Measurements from ENCODE around the gene SLC10A3.

The SLC10A3 gene

GRCh38 chrX:154487518-154488290 is 2.7 kb downstream of the SLC10A3 start:
- peaks cover 56% of the 10 kb centered on the region for H3K9me3 Mint-ChIP-seq
- H3K27me3 Mint-ChIP-seq (ENCODE audit: low read depth, poor library complexity), result peaks cover 4% of the 10 kb centered on the region
- H3K36me3 Mint-ChIP-seq (ENCODE audit: low read depth), result peaks cover 14% of the 10 kb centered on the region
- no peak for DNase-seq
- H3K27ac Mint-ChIP-seq, result no peak overlapping the region
- TF ChIP-seq, protein P1, sequence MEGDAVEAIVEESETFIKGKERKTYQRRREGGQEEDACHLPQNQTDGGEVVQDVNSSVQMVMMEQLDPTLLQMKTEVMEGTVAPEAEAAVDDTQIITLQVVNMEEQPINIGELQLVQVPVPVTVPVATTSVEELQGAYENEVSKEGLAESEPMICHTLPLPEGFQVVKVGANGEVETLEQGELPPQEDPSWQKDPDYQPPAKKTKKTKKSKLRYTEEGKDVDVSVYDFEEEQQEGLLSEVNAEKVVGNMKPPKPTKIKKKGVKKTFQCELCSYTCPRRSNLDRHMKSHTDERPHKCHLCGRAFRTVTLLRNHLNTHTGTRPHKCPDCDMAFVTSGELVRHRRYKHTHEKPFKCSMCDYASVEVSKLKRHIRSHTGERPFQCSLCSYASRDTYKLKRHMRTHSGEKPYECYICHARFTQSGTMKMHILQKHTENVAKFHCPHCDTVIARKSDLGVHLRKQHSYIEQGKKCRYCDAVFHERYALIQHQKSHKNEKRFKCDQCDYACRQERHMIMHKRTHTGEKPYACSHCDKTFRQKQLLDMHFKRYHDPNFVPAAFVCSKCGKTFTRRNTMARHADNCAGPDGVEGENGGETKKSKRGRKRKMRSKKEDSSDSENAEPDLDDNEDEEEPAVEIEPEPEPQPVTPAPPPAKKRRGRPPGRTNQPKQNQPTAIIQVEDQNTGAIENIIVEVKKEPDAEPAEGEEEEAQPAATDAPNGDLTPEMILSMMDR (IDR thresholded peaks at IDR 0.05), result no peak
- peak overlapping the region; percentile 47 for H3K4me3 Mint-ChIP-seq
- H3K4me1 Mint-ChIP-seq, result peaks cover 22% of the 10 kb centered on the region

- H3K9me3 Mint-ChIP-seq, result peaks cover 63% of the 10 kb centered on the region
- H3K27ac Mint-ChIP-seq, result no peak within 1 kb of the TSS
- H3K27me3 Mint-ChIP-seq (ENCODE audit: low read depth, poor library complexity), result peaks cover 7% of the 10 kb centered on the region
- DNase-seq, result peak; percentile 63
- peaks cover 14% of the 10 kb centered on the region for H3K36me3 Mint-ChIP-seq (ENCODE audit: low read depth)
- H3K4me3 Mint-ChIP-seq, result peak within 1 kb of the TSS; percentile 74
- TF ChIP-seq, protein P1 (IDR thresholded peaks at IDR 0.05), result no peak
- H3K4me1 Mint-ChIP-seq, result peaks cover 31% of the 10 kb centered on the region
These were observed 3.8 kb downstream of the SLC10A3 start, which contains the start of gene UBL4A for GRCh38 chrX:154486396-154487207. TSS of gene UBL4A (minus strand) at chrX:154486615. CDS start at chrX:154486584, 31 bp downstream.

- H3K27me3 Mint-ChIP-seq (ENCODE audit: low read depth, poor library complexity), result peaks cover 7% of the 10 kb centered on the region
- TF ChIP-seq, protein P1 (IDR thresholded peaks at IDR 0.05), result no peak
- no peak overlapping the region for H3K27ac Mint-ChIP-seq
- H3K9me3 Mint-ChIP-seq, result peaks cover 62% of the 10 kb centered on the region
- DNase-seq, result peak; percentile 34
- H3K4me1 Mint-ChIP-seq, result peaks cover 25% of the 10 kb centered on the region
- H3K4me3 Mint-ChIP-seq, result peak overlapping the region; percentile 54
- peaks cover 14% of the 10 kb centered on the region for H3K36me3 Mint-ChIP-seq (ENCODE audit: low read depth)
These were observed 4.4 kb downstream of the SLC10A3 start for GRCh38 chrX:154486052-154486395.

DNA sequence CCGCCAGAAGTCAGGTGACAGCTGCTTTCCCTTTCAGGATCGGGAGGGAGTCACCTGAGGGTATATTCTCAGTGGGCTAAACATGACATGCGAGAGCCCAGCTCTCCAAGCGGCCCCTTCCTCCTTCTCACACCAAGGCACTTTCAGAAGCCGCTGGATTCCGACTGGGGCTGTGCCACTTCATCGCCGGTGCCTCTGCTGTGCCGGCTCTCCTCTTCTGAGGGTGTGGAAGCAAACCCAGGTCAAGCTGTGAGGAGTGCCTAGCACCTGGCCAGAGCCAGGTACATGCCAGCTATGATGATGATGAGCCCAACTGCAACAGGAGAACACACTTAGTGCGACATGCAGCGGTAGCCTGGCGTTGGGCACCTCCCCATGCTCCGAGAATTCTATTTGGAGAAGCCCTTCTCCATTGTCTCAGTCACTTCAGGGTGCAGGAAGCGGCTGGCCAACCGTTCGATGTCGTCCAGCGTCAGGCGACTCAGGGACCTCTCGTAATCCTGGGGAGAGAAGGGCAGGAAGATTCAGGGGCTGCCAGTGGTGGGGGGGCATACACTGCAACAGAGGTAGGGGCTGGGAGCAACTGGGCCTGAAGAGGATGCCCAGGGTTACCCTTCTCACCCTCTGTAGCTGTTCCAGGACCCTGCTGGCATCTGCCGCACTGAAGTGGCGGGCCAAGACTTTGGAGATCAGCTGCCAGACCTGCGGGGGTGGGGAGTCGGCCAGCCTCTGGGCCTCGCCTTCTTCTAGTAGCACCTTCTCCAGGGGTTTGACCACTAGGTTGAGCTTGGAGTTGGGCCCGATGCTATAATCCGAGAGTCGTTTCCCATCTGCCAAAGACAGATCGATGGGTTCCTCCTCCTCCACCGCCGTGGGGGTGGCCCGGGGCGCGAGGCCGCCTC is 5.0 kb downstream of the SLC10A3 start:
- Mint-ChIP-seq H3K4me3 (peak overlapping the region; percentile 74), H3K36me3 (ENCODE audit: low read depth) (peaks cover 14% of the 10 kb centered on the region), H3K4me1 (peaks cover 23% of the 10 kb centered on the region), H3K27me3 (ENCODE audit: low read depth, poor library complexity) (peaks cover 7% of the 10 kb centered on the region), H3K9me3 (peaks cover 63% of the 10 kb centered on the region), H3K27ac (no peak overlapping the region)
- TF ChIP-seq, protein P1 (IDR thresholded peaks at IDR 0.05), result no peak
- no peak for DNase-seq

- Mint-ChIP-seq H3K4me3 (no peak overlapping the region), H3K4me1 (peaks cover 19% of the 10 kb centered on the region), H3K36me3 (ENCODE audit: low read depth) (peaks cover 14% of the 10 kb centered on the region), H3K9me3 (peaks cover 66% of the 10 kb centered on the region), H3K27ac (no peak overlapping the region), H3K27me3 (ENCODE audit: low read depth, poor library complexity) (peaks cover 8% of the 10 kb centered on the region)
- DNase-seq, result no peak
- TF ChIP-seq, protein P1 (IDR thresholded peaks at IDR 0.05), result no peak
These were observed 5.9 kb downstream of the SLC10A3 start for GRCh38 chrX:154484255-154485149.

Data from nephron progenitor cell (in vitro differentiated cells).